Stimulated activated CD8-positive, alpha-beta memory T cell treated with anti-CD3 and anti-CD28 coated beads, Interleukin-12 subunit alpha, Interleukin-12 subunit beta, amount 100 ng/mL, for 4 hours (primary cell): ENCODE data around the gene TMEM196.

Experiments used
- DNase-seq: peaks from one replicate; pipeline ENCODE4 v3.0.0-alpha.2; 2020; ENCODE audit warnings: low read depth

Gene TMEM196

DNA sequence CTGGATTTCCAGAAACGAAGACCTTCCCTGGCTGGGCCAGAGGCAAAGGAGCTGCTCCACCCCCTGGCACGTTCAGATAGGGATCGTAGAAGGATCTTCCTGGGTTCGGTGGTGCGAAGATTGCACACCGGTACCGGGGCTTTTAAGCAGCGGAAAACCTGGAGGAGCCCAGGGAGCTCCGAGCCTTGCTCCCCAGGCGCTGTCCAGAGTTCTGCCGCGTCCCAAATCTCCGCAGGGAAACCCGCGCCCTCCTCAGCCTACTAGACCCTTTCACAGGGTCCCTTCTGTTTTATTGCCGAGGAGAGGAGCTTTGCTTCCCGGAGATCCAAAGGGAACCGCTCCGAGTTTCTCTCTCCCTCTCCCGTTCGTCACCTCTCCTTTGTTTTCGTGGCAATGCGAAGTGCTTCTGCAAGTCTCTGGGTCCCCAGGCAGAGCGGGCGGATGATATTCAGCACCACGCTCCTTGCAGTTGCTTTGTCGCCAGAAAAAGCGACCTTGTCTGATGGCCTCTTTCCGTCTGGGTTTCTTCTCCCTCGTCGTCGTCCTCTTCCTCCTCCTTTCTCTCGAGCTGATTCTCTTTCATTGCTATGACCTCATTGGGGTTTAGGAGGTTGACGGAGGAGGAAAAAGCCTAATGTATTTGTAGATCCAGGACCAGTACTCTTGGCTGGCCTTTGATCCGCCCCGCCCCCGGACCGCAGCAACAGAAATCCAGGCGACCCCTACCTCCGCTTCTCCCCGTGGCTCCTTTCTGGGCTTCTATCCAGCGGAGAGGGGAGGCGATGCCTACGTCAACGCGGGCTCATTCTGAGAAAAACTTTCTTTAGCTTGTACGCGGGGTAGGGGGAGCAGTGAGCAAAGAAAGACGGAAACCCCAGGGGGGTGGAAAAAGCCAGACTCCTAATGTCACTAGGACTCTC, at the start of gene TMEM196:
Gene TMEM196, minus strand, starts transcription at position 777 of the 920 bp plus-strand sequence. CDS start 921 bp downstream, outside the sequence.
- no peak for DNase-seq

DNA sequence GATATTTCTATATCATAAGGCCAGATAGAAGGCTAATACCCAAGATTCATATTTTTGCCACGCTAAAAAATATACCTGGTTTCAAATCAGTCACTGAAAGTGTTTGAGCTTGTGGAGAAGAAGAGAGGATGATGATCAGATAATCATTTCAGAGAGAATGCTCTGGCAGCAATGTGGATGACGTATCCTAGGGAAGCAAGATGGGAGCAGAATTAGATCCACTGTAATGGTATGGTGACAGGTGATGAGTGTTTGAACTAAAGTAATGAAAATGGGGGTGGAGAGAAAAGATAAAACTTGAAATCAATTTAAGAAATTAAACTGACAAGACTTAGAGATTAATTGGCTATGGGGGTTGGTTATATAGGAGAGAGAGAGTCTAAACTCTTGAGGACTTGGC, 42.7 kb upstream of the TMEM196 start:
- DNase-seq = no peak

DNA sequence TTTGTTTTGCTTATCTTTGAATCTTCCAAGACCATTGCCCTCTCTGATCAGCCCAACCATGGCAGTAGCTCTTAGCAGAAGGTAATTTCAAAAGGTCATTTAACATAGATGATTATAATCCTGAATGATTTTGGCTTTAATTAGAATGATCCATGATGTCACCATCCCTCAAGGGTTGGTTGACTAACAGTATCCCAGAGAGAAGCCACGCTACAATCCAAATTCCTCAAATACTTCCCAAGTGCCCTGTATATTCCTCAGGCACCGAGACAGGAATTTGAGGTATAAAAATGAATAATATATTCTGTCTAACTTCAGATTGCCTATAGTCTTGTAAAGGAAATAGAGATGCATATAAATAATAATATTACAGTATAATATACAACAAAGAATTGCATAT, 42.1 kb upstream of the TMEM196 start:
- DNase-seq = no peak

GRCh38 chr7:19814776-19815175, 41.4 kb upstream of the TMEM196 start:
- no peak for DNase-seq

DNA sequence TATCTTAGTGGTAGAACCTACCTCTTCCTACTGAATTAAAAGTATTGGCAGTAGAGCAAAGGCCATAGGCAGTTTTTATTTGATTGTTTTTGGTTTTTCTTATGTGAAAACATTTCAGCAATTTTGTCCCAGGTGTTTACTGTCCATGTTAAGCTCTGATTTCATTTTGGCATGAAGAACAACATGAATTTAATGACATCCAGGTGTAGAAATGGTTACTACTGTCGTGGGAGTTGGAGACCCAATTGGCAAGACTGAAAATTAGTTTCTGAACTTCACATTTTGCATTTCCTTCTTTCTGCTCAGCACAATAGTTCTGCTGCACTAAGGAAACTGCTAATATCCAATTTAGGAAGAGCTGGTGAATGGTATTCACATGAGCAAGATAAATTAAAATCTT, 38.0 kb upstream of the TMEM196 start:
- no peak for DNase-seq

- no peak for DNase-seq
Observed at GRCh38 chr7:19798986-19799385, 25.6 kb upstream of the TMEM196 start.

- no peak for DNase-seq
Observed at GRCh38 chr7:19783541-19783940, 10.1 kb upstream of the TMEM196 start.

DNA sequence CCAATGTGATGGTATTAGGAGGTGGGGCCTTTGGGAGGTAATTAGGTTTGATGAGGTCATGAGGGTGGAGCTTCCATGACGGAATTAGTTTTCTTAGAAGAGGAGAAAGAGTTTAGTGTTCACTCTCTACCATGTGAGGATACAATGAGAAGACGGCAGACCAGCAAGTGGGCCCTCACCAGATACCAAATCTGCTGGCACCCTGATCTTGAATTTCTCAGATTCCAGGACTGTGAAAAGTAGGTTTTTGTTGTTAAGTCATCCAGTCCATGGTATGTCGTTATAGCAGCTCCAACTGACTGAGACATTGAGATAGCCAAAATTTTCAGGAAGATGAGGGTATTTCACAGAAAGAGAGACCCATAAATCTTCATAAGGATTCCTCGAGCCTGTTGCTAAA, 3.6 kb upstream of the TMEM196 start:
- DNase-seq = no peak

- DNase-seq = no peak
Observed at GRCh38 chr7:19775578-19775977, 2.2 kb upstream of the TMEM196 start.

- no peak for DNase-seq
Observed at GRCh38 chr7:19772306-19772705, 1.1 kb downstream of the TMEM196 start.

- DNase-seq = no peak
Observed at GRCh38 chr7:19762631-19763030, 10.8 kb downstream of the TMEM196 start.

DNA sequence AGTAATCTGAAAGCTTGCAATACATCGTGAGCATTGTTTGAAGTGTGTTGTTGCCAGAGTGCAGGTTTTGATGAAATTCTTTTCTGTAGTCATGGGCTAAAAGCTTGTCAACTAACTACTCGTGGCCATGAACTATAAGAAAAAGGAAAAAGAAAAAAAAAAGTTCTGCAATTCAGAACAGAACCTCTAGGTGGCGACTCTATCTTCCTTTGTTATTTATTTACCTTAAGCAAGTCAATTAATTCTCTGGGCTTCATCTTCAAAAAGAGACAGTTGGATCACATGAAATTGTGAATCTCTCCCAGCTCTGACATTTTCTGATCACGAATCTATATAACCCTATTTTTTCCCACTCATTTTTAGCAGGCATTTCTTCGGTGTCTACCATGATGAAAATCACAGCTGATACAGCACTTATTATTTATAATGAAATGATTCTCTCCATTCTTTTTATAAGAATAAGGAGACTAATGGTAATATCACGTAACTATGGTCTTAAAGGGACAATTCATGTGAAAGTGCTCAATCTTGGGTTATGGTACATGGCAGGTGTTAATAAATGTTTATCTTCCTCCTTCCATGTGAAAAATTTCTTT, 18.8 kb downstream of the TMEM196 start:
- DNase-seq = no peak

GRCh38 chr7:19752020-19752419, 21.4 kb downstream of the TMEM196 start:
- DNase-seq = no peak

DNA sequence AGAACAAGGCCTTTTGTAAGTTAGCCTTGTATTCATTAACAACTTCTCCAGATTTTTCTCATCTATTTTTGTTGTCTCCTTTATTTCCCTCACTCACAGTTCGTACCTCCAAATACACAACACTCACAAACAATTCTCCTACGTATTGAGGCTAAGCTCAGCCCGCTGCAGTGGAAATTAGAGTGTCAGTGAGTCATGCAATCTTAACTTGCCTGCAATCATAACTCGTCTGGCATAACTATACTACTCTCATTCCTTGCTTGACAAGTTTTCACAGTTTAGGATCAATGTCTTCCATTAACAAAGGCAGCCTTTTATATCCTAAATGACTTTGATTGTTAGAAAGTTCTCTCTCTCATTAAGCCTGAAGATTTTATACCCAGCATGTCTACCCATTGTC, 23.8 kb downstream of the TMEM196 start:
- DNase-seq = no peak

GRCh38 chr7:19747740-19748339, 25.6 kb downstream of the TMEM196 start:
- DNase-seq = no peak

DNA sequence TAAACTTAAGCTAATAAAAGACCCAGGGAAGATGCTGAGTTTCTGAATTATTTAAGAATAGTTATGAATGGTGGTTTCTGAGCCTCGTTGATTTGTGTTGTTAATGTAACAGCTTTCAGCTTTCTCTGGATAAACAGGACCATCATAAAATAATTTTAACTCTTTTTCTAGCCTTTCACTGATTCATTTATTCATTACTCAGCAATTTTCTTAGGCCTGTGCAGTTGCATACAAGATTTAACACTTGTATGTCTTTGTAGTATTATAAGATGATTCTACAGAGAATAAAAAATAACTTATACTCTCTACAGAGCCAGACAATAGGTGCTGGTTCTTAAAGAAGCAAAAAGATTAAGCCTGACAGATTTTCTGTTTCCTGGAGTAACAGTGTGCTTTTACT, 29.3 kb downstream of the TMEM196 start:
- DNase-seq = no peak

- DNase-seq = no peak
Observed at GRCh38 chr7:19728716-19729115, 44.7 kb downstream of the TMEM196 start.

DNA sequence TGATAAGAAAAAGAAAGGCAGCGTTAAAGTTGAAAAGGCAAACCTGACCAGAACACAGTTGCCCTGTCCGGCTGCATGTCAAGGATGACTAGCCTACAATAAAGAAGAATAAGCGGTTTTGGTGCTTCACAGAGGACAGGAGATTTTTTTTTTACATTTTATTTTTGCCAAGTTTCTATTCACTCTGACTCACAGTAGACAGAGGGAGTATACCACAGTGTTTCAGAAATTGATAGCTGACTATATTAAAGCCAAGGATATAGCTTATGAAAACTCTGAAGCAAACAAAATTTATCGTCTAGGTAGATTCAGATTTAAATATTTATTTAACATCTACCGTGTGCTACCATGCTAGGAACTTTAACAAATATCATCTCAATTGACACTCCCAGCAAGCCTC, 47.6 kb downstream of the TMEM196 start:
- no peak for DNase-seq

GRCh38 chr7:19715499-19715898, 57.9 kb downstream of the TMEM196 start:
- DNase-seq = no peak

DNA sequence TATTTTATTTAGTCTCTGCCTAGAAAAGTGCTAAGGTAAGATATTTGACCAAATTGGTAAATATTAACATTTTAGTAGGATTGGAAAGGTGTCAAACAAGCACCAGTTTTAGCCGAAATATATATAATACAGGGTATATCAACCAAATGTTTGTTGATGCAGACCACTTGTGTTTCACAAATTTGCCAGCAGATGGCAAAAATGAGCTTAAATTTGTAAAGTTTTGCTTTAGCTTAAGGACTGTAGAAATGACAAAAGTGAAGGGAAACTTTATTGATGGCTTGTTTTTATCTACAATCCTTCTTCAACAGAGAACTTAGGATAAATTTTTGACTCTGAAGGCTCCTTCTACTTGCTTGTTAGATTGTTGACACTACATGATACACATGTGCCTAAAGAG, 59.7 kb downstream of the TMEM196 start:
- DNase-seq = no peak

DNA sequence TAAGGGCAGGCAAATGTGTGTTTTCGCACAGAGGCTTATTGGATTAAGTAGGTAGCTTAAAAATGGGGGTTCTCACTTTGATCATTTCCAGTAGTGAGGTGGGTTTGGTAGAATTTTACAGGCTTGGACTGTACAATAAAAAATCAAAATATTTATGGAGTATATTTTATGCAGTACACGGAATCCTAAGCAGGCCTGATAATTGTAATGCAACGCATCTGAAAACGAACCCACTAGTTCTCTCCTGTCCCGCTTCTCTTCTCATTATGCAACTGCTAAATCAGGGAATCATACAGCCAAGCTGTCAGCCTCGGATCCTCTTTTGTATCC, 64.2 kb downstream of the TMEM196 start:
- no peak for DNase-seq

DNA sequence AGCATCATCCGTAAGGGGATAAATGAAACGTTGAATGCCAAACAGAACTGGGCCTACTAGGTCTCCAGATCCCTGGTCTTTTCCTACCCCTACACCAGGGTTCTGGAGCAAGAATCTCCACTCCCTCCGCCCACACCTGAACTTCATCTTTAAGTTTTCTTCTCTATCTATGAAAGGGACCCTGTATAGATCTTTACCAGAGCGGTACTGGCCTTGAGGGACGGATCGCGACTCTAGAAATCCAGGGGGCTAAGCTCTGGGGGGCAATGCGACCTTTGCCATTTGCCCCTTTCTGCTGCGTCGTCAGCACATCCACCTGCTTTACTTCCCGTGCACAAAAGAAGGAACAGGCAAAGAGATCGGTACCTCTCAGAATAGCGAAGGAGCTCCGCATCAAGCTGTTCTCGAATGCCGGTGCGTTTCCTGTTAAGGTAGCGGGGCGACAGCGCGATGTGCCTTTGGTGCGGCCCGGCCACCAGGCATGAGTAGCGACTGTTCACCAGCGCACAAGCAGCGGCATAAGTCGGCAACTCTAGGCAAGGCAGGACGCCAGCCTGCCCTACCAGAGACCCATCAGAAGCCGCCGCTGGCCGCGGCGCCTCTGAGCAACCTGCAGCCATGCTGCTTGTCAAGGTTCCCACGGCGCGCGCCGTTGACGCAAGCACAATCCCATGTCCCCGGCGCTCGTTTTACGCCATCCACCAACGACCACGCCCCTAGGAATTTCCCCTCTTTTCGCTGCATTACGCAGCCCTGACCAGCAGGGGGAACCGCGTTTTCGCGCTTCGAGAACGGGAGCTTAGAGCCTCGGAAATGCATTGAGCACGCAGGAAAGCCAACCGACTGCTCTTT, 64.8 kb downstream of the TMEM196 start, which contains the start of gene POLR1F:
Gene POLR1F, minus strand, starts transcription at position 641 of the 852 bp plus-strand sequence. Its CDS starts 21 bp downstream, at position 620.
- DNase-seq = peak; percentile 86
